Erythroblast (primary cell): ENCODE data around the gene SBNO2.

ENCODE experiments used
- DNase-seq, 2 experiments: peaks; one replicate each; lab custom pipeline; 2025; lab: John Stamatoyannopoulos, UW
- GATA1 ChIP-seq: IDR thresholded peaks from 2 replicates; pipeline ENCODE4 v1.6.1; 2011; ENCODE audit warnings: low read depth, mild to moderate bottlenecking, control low read depth, low read length, moderate library complexity
- POLR2A ChIP-seq: IDR thresholded peaks from 2 replicates; pipeline ENCODE4 v1.6.1; 2011; ENCODE audit warnings: mild to moderate bottlenecking, low read length

The SBNO2 gene

DNA sequence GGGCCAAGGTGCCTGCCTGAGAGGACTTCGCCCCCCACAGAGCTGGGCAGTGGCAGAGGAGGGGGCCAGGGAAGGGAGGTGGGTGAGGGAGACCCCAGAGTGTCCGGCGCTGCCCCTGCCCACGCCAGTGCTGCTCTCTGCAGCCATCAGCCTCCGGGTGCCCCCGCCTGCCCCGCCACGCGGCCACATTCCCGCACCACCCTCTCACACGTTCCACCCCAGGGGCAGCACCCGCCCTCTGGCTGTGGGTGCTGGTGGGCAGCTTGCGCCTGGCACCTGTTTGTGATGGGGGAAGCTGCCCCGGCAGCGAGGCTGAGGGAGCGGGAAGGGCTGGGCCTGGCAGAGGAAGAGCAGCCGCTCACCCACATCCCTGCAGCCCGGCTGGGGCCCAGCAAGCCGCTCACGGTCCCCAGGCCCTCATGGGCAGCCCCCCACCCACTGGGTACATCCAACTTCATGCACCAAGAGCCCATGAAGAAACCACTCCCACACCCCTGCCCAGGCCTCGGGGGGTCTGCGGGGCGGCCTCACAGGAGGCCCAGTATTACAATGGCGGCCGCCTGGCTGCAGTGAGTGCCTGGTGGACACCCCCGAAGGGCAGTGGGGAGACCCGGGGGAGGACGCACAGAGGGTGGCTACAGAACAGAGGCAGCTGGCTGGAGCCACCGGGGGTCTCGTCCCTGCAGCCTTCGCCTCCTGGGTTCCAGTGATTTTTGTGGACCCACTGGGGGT lies 14.0 kb downstream of the SBNO2 start:
- TF ChIP-seq POLR2A, result no peak
- TF ChIP-seq GATA1, result no peak

DNA sequence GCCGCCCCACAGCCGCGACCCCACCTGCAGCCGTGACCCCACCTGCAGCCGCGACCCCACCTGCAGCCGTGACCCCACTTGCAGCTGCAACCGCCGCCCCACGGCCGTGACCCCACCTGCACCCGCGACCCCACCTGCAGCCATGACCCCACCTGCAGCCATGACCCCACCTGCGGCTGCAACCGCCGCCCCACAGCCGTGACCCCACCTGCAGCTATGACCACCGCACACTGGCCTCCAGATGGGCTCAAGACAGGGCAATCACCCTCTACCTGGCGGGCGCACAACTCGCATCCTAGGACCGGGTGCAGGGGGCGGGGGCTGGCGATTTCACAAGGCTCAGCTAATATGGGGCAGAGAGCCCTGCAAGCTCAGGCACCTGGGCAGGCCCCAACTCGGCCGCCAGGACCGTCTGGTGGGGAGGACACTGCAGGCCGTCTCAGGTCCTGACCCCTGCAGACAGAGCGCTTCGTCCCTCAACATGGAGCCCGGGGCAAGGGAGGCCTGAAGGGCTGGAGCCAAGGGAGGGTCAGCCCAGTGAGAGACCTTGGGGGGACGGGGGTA lies 15.1 kb downstream of the SBNO2 start:
- no peak for DNase-seq
- TF ChIP-seq POLR2A, result no peak
- no peak for TF ChIP-seq GATA1

More for the DNA sequence above, 14.0 kb downstream of the SBNO2 start:
- DNase-seq, result no peak

DNA sequence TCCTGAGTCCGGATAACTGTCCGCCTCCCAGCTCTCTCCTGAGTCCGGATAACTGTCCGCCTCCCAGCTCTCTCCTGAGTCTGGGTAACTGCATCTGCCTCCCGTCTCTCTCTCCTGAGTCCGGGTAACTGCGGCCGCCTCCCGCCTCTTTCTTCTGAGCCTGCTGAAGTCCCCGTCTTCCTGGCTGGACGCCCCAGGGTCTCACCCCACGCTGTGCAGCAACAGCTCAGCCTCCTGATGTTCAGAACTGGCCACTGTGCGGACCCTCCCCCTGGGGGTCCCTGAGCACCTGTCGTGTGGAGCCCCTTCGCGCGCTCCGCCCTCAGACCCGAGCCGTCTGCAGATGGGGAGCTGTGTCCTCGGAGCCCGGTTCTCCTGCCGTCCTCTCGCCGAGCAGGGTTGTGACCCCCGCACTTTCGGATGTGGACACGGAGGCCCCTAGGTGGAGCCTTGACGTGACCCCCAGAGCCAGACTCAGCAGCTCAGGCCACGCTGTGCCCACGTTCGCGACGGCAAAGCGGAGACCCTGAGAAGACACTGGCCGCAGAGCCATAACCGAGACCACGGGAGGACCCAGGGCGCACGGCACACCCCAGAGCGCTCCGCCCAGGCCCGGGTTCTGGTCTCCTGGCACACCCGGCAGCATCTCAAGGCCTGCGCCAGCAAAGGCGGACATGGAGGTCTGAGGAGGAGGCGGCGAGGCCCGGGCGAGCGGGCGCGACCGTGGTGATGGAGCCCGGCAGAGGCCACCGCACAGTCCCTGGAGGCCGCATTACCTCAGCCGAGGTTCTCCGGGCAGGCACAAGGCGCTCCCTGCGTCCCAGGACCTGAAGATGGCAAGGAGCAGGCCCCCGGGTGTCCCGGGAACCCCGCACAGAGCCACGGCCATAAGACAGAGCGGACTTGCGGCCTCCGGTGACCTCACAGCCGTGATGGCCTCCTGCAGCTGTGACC lies 15.9 kb downstream of the SBNO2 start:
- DNase-seq, result no peak
- TF ChIP-seq POLR2A (no peak), GATA1 (no peak)

DNA sequence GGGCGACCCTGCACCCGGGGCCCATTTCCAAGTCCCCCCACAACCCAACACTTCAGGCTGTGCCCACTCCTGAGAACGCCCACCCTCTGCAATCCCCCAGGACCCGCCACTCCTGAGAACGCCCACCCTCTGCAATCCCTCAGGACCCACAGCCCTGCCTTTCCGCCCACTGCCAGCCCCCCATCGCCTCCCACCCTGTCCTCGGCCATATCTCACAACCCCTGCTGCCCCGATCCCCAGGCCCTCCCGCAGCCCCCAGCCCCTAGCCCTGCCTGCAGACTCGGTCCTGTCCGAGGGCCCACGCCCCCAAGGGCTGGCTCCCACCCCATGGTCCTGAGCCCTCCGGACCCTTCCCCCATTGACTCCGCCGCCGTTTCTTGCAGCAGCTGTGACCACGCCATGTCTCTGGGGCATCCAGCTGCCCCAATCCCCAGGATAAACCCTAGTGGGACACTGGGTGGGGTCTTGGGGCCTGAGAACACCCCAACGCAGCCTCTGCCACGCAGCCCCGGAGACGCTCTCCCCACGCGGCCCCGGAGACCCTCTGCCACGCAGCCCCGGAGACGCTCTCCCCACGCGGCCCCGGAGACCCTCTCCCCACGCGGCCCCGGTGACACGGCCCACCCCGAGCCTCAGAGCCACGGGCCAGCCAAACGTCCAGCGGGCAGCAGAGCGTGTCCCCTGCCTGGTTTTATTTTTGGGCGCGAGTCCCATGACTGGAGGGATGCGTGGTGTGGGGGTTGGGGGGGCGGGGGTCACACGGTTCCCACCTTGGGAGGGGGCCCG lies 17.0 kb downstream of the SBNO2 start:
- TF ChIP-seq POLR2A, result no peak
- no peak for TF ChIP-seq GATA1

DNA sequence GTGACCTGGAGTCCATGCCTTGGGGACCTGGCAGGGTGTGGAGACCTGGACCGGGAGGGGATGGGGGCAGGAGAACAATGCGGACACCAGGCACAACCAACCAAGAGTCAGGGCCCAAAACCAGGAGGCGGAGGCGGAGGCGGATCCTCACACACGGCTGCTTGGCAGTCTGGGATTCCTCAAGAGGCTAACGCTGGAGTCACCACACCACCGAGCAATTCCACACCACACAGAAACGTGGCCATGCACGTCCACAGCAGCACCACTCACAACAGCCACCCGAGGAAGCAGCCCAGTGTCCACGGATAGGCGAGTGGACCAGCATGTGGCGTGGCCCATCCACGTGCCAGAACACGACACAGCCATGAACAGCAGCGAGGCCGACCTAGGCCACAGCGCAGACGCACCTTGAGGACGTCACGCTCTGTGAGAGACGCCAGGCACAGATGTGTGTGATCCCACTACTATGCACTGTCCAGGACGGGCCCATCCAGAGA lies 17.7 kb downstream of the SBNO2 start:
- no peak for DNase-seq
- TF ChIP-seq GATA1, result no peak
- TF ChIP-seq POLR2A, result no peak

More for the DNA sequence above, 17.0 kb downstream of the SBNO2 start:
- DNase-seq, result no peak

DNA sequence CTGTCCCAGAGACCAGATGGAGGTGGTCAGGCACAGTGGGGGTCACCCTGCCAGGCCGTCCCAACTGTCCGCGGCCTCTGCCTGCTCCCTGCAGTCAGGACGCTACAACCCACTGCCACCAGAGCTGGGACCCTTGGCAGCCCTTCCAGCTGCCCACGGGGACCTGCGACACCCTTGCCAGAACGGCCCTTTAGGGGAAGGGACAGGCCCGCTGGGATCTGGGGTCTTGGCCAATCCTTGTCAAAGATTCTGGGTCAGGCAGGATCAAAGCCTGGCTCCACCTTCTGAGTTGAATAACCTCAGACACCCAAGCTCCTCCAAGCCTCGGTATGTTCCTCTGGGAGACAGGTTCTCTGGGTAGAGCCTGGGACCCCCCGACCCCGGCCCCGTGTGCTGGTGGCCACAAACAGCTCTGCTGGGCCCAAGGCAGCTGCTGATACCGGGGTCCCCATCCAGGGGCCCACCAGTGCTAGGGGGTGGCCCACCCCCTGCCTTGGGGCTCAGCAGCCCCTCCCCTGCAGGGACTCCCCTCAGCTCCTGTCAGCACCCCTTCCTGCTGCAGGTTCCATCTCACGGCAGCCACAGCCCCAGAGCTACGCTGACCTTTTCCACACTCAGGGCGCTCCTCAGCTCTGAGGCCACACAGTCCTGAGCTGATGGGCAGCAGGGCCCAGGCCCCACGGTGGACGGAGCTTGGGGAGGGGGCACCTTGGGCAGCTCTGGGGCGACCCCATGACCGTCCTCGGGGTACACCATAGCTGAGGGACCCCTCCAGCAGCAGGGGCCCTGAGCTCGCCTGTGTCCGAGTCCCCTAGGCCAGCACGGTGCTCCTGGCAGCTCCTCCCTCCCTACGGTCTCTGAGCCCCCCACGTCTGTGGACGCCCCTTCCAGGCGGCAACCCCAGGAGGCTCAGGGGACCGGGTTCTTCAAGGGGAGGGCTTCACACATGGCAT lies 18.4 kb downstream of the SBNO2 start:
- TF ChIP-seq POLR2A, result no peak
- no peak for TF ChIP-seq GATA1

DNA sequence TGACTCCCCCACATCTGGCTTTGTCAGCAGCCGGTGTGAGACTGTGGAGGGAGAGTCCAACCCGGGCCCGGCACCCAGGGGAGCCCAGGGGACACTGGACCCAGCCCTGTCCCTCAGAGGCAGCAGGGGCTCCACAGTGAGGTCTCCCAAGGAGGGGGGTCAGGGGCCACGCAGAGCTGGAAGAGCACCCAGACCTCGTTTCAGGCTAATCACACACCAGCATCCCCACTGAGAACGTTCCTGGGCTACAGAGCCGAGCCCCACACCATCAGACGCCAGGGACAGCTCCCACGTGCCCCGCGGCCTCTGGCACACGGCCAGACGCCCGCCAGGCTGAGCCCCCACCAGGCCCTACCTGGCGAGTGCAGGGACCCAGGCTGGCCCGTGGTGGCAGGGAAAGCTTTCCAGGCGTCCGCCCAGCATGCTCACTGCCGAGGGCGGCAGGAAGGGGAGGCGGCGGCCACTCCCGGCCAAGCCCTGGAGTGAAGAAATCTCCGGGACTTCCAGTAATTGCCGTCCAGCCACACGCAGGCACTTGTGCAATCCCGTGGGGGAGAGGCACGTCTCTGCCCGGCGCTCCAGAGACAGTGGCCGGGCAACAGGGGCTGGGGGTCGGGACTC lies 19.2 kb downstream of the SBNO2 start:
- DNase-seq, result no peak
- no peak for TF ChIP-seq POLR2A
- no peak for TF ChIP-seq GATA1

More for the DNA sequence above, 18.4 kb downstream of the SBNO2 start:
- no peak for DNase-seq

DNA sequence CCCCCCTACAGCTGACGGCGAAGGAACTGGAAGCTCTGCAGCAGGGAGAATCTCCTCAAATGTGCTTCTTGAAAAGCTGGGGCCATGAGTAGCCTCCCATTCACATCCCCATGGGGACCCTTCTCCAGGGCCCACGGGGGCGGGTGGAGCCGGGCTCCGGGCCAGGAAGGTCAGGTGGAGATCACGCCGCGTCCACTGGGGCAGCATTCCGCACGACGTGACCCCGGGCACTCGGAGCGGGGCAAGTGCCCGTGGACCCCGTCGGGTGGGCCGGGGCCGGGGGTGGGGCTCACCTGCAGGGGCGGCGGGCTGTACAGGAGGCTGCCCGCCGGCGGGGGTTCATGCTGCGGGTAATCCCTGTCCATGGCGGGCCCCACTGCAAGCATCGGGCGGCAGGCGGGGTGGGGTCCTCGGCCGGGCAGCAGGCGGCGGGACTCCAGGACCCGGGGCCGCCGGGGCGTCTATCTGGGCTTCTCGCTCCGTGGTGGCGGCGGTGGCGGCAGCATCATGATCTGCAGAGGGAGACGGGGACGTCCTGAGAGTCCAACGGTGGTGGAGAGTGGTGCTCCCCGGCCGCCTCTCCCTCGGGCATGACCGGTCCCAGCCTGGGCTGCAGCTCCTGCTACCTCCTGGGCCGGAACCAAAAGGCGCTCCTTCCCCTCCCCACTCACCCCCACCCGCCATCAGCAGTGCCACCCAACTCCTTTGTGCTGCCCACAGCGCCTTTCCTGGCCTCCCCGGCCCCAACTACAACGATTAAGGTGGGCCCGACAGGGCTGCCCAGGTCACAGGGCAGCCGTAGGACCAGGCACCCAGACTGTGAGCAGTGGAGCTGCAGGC lies 20.0 kb downstream of the SBNO2 start:
- no peak for TF ChIP-seq POLR2A

DNA sequence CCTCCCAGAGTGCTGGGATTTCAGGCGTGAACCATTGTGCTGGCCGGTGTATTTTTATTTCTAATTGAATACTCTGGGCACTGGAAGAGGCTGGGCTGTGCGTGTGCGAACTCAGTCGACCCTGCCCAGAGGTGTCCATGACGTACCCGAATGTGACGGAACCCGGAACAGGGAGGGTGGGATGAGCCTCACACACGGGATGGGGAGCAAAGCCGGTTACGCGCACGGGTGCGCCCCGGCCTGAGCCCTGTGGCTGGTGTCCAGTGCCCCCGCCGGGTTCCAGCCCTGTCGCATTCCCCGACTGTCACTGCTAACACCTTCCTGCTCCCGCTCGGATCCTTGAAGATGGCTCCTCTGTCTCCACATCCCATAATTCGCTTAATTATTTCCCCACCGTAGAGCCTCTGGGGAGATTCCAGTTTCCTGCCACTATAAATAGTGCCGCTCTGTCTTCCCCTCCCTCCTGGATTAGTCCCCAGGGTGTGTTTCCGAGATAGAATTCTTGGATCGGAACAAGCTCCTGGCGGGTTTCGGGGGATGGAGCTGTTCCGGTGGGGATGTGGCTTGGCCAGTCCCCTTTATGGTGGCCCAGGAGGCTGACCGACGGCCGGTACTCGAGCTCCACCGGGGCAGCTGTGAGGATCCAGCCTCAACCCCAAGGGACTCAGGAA lies 22.0 kb downstream of the SBNO2 start:
- TF ChIP-seq POLR2A (no peak), GATA1 (no peak)
- DNase-seq, result no peak

More for the DNA sequence above, 20.0 kb downstream of the SBNO2 start:
- DNase-seq, result no peak

DNA sequence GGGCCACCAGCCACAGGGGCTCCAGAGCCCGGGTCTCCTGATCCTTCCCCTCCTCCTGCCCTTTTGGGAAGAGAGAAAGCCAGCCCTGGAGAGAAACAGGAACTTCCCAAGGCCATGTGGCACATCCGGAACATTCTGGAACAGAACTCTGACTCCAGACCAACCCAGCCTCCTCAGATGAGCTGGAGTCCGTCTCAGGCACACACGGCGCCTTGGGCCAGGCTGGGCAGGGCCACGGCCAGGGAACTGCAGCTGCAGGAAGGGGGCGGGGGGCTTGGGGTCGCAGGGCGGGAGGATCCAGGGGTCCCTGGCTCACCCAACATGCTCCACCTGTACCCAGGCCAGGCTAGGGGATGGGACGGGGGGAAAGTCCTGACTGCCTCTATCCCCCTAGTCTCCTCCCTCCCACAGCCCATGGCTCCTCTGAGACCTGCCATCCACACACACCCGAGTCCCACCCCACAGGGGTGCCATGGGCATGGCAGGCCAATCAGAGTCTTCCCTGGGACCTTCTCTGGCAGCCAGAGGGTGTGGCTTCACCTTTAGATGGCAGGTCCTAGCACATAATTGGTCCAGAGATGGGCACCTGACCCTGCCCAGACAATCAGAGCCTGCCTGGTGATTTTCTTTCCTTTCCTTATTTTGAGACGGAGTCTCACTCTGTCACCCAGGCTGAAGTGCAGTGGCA lies 22.9 kb downstream of the SBNO2 start:
- TF ChIP-seq POLR2A, result no peak
- no peak for TF ChIP-seq GATA1
- no peak for DNase-seq
